HepG2 (cell line): ENCODE data around the gene FKBP10.

Source experiments
- ELF4 ChIP-seq: sonication (generic); formaldehyde crosslinking; IDR thresholded peaks from 2 replicates; pipeline ENCODE4 v1.5.0; 2020; ENCODE audit warnings: missing genetic modification reagents, mild to moderate bottlenecking, moderate library complexity, borderline replicate concordance
- EP300 ChIP-seq, 3 experiments: sonication (generic) in 1 of 3; formaldehyde crosslinking in 1 of 3; IDR thresholded peaks; 2 replicates each; pipeline versions ENCODE4 v1.5.1 to v1.6.1; 2011 to 2020; ENCODE audit warnings: low read depth in 2 of 3, low read length in 2 of 3, borderline replicate concordance in 1 of 3, improper control_type of control experiment in 1 of 3, mild to moderate bottlenecking in 1 of 3, missing genetic modification reagents in 1 of 3, moderate library complexity in 1 of 3
- GTF3A ChIP-seq: sonication (generic); formaldehyde crosslinking; conservative IDR thresholded peaks from 2 replicates; pipeline ENCODE4 v1.4.0; 2020; ENCODE audit warnings: mild to moderate bottlenecking, missing genetic modification reagents
- MAFK ChIP-seq, 2 experiments: IDR thresholded peaks in 1 of 2; conservative IDR thresholded peaks in 1 of 2; 2 replicates each; pipeline ENCODE4 v1.6.1; 2011; ENCODE audit warnings: improper control_type of control experiment in 2 of 2, low read length in 2 of 2
- NFRKB ChIP-seq: fragments of 450-650 bp; IDR thresholded peaks from 2 replicates; pipeline ENCODE4 v1.6.1; 2017
- NFYB ChIP-seq: sonication (generic); formaldehyde crosslinking; IDR thresholded peaks from 2 replicates; pipeline ENCODE4 v1.4.0; 2020; ENCODE audit warnings: missing genetic modification reagents
- SMARCE1 ChIP-seq: fragments of 450-650 bp; IDR thresholded peaks from 2 replicates; pipeline ENCODE4 v1.6.1; 2017; ENCODE audit warnings: borderline replicate concordance
- SUZ12 ChIP-seq: fragments of 150-350 bp; IDR thresholded peaks from 2 replicates; pipeline ENCODE4 v1.6.1; 2014; ENCODE audit warnings: low read depth, low read length
- ZNF7 ChIP-seq: IDR thresholded peaks from 2 replicates; pipeline ENCODE4 v1.6.1; 2016; ENCODE audit warnings: missing biosample characterization, missing genetic modification reagents
- TF ChIP-seq, protein P1 (sequence below): sonication (generic); formaldehyde crosslinking; IDR thresholded peaks from 2 replicates; pipeline ENCODE4 v1.4.0; 2020; ENCODE audit warnings: missing genetic modification reagents
- TF ChIP-seq, protein P2 (sequence below): sonication (generic); formaldehyde crosslinking; IDR thresholded peaks from 2 replicates; pipeline ENCODE4 v1.5.0; 2020; ENCODE audit warnings: mild to moderate bottlenecking, missing genetic modification reagents, moderate library complexity
- TF ChIP-seq, protein P3 (sequence below), 2 experiments: sonication (generic) in 1 of 2; formaldehyde crosslinking in 1 of 2; IDR thresholded peaks; 2 replicates each; pipeline versions ENCODE4 v1.5.1 to v1.6.1; 2011 to 2020; ENCODE audit warnings: borderline replicate concordance in 1 of 2, low read depth in 1 of 2, low read length in 1 of 2, mild to moderate bottlenecking in 1 of 2, missing genetic modification reagents in 1 of 2, moderate library complexity in 1 of 2
- TF ChIP-seq, protein P4 (sequence below): sonication (generic); formaldehyde crosslinking; IDR thresholded peaks from 2 replicates; pipeline ENCODE4 v1.8.0; 2022; ENCODE audit warnings: missing genetic modification reagents, mild to moderate bottlenecking, borderline replicate concordance

DNA sequence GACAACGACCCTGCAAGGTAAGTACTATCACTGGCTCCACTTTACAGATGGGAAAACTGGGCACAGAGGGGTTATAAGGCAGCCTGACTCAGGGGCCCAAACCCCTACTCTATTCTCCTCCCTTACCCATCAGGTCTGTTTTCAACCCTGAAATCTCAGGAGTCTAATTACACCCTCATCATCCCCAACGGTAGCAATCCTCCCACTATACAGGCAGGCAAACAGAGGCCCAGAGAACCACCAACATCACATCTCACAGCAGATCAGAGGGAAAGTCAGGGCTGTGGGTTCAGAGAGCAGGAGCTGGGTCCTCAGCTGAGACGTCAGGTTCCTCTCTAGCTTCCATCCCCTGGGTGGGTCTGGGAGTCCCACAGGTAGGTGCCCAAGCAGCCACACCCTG is 42.8 kb upstream of the FKBP10 start:
- TF ChIP-seq, protein P1, sequence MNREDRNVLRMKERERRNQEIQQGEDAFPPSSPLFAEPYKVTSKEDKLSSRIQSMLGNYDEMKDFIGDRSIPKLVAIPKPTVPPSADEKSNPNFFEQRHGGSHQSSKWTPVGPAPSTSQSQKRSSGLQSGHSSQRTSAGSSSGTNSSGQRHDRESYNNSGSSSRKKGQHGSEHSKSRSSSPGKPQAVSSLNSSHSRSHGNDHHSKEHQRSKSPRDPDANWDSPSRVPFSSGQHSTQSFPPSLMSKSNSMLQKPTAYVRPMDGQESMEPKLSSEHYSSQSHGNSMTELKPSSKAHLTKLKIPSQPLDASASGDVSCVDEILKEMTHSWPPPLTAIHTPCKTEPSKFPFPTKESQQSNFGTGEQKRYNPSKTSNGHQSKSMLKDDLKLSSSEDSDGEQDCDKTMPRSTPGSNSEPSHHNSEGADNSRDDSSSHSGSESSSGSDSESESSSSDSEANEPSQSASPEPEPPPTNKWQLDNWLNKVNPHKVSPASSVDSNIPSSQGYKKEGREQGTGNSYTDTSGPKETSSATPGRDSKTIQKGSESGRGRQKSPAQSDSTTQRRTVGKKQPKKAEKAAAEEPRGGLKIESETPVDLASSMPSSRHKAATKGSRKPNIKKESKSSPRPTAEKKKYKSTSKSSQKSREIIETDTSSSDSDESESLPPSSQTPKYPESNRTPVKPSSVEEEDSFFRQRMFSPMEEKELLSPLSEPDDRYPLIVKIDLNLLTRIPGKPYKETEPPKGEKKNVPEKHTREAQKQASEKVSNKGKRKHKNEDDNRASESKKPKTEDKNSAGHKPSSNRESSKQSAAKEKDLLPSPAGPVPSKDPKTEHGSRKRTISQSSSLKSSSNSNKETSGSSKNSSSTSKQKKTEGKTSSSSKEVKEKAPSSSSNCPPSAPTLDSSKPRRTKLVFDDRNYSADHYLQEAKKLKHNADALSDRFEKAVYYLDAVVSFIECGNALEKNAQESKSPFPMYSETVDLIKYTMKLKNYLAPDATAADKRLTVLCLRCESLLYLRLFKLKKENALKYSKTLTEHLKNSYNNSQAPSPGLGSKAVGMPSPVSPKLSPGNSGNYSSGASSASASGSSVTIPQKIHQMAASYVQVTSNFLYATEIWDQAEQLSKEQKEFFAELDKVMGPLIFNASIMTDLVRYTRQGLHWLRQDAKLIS (CRISPR knock-in tag), result no peak
- TF ChIP-seq ZNF7 (CRISPR knock-in tag) (no peak), GTF3A (no peak), NFYB (CRISPR knock-in tag) (no peak), NFRKB (no peak), EP300 (IDR thresholded peaks at IDR 0.05; ENCODE audit: low read depth in 2 of 2, low read length in 2 of 2) (no peak), EP300 (CRISPR knock-in tag; IDR thresholded peaks at IDR 0.05; ENCODE audit: borderline replicate concordance) (no peak), SMARCE1 (no peak), SUZ12 (no peak), ELF4 (no peak), MAFK (conservative IDR thresholded peaks at IDR 0.05 in 1 of 2, IDR thresholded peaks at IDR 0.05 in 1 of 2; ENCODE audit: low read length in 2 of 2) (no peak)
- TF ChIP-seq, protein P2, sequence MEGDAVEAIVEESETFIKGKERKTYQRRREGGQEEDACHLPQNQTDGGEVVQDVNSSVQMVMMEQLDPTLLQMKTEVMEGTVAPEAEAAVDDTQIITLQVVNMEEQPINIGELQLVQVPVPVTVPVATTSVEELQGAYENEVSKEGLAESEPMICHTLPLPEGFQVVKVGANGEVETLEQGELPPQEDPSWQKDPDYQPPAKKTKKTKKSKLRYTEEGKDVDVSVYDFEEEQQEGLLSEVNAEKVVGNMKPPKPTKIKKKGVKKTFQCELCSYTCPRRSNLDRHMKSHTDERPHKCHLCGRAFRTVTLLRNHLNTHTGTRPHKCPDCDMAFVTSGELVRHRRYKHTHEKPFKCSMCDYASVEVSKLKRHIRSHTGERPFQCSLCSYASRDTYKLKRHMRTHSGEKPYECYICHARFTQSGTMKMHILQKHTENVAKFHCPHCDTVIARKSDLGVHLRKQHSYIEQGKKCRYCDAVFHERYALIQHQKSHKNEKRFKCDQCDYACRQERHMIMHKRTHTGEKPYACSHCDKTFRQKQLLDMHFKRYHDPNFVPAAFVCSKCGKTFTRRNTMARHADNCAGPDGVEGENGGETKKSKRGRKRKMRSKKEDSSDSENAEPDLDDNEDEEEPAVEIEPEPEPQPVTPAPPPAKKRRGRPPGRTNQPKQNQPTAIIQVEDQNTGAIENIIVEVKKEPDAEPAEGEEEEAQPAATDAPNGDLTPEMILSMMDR (CRISPR knock-in tag), result no peak
- TF ChIP-seq, protein P3, sequence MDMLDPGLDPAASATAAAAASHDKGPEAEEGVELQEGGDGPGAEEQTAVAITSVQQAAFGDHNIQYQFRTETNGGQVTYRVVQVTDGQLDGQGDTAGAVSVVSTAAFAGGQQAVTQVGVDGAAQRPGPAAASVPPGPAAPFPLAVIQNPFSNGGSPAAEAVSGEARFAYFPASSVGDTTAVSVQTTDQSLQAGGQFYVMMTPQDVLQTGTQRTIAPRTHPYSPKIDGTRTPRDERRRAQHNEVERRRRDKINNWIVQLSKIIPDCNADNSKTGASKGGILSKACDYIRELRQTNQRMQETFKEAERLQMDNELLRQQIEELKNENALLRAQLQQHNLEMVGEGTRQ (IDR thresholded peaks at IDR 0.05; ENCODE audit: low read depth, low read length), result no peak
- TF ChIP-seq, protein P3 (CRISPR knock-in tag; IDR thresholded peaks at IDR 0.05; ENCODE audit: borderline replicate concordance), result no peak
- TF ChIP-seq, protein P4, sequence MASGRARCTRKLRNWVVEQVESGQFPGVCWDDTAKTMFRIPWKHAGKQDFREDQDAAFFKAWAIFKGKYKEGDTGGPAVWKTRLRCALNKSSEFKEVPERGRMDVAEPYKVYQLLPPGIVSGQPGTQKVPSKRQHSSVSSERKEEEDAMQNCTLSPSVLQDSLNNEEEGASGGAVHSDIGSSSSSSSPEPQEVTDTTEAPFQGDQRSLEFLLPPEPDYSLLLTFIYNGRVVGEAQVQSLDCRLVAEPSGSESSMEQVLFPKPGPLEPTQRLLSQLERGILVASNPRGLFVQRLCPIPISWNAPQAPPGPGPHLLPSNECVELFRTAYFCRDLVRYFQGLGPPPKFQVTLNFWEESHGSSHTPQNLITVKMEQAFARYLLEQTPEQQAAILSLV (CRISPR knock-in tag), result no peak
